HepG2 (cell line): ENCODE data around the gene GAS6. TPM values are rescaled to one million over a fixed set of nuclear protein-coding genes. Genes with fewer than 3 reads are reported as not detected.

Experiments
- ARNT ChIP-seq: fragments of 450-650 bp; IDR thresholded peaks from 2 replicates; pipeline ENCODE4 v1.6.1; 2017
- BRD4 ChIP-seq: sonication (generic); formaldehyde crosslinking; IDR thresholded peaks from 2 replicates; pipeline ENCODE4 v1.4.0; 2020; ENCODE audit warnings: missing genetic modification reagents
- IRF2 ChIP-seq: IDR thresholded peaks from 2 replicates; pipeline ENCODE4 v1.6.1; 2018; ENCODE audit warnings: missing genetic modification reagents, missing compliant biosample characterization
- KMT2A ChIP-seq: sonication (generic); formaldehyde crosslinking; IDR thresholded peaks from 2 replicates; pipeline ENCODE4 v1.4.0; 2020; ENCODE audit warnings: missing genetic modification reagents
- KMT2B ChIP-seq: IDR thresholded peaks from 2 replicates; pipeline ENCODE4 v1.6.1; 2016; ENCODE audit warnings: missing genetic modification reagents, missing compliant biosample characterization
- MYNN ChIP-seq: sonication (generic); formaldehyde crosslinking; IDR thresholded peaks from 2 replicates; pipeline ENCODE4 v1.4.0; 2020; ENCODE audit warnings: mild to moderate bottlenecking, low read depth, missing genetic modification reagents
- NAIF1 ChIP-seq: sonication (generic); formaldehyde crosslinking; IDR thresholded peaks from 2 replicates; pipeline ENCODE4 v1.5.0; 2020; ENCODE audit warnings: mild to moderate bottlenecking, missing genetic modification reagents, borderline replicate concordance
- RAD51 ChIP-seq: fragments of 450-650 bp; IDR thresholded peaks from 2 replicates; pipeline ENCODE4 v1.6.1; 2016; ENCODE audit warnings: borderline replicate concordance
- SMYD3 ChIP-seq: sonication (generic); formaldehyde crosslinking; IDR thresholded peaks from 2 replicates; pipeline ENCODE4 v1.8.1; 2023; ENCODE audit warnings: mild to moderate bottlenecking, missing genetic modification reagents
- STAG1 ChIP-seq: sonication (generic); formaldehyde crosslinking; IDR thresholded peaks from 2 replicates; pipeline ENCODE4 v1.4.0; 2020; ENCODE audit warnings: missing genetic modification reagents
- TP53 ChIP-seq: sonication (generic); formaldehyde crosslinking; conservative IDR thresholded peaks from 2 replicates; pipeline ENCODE4 v1.4.0; 2020; ENCODE audit warnings: missing genetic modification reagents
- ZBTB14 ChIP-seq: sonication (generic); formaldehyde crosslinking; IDR thresholded peaks from 2 replicates; pipeline ENCODE4 v1.4.0; 2020; ENCODE audit warnings: missing genetic modification reagents
- ZFP36L1 ChIP-seq: sonication (generic); formaldehyde crosslinking; IDR thresholded peaks from 2 replicates; pipeline ENCODE4 v1.8.0; 2022; ENCODE audit warnings: mild to moderate bottlenecking, missing genetic modification reagents, moderate library complexity
- ZNF253 ChIP-seq: sonication (generic); formaldehyde crosslinking; IDR thresholded peaks from 2 replicates; pipeline ENCODE4 v1.8.0; 2022; ENCODE audit warnings: mild to moderate bottlenecking, missing genetic modification reagents, borderline replicate concordance
- ZNF446 ChIP-seq: sonication (generic); formaldehyde crosslinking; IDR thresholded peaks from 2 replicates; pipeline ENCODE4 v1.5.0; 2020; ENCODE audit warnings: mild to moderate bottlenecking, missing genetic modification reagents
- ZNF550 ChIP-seq: sonication (generic); formaldehyde crosslinking; IDR thresholded peaks from 2 replicates; pipeline ENCODE4 v1.4.0; 2020; ENCODE audit warnings: mild to moderate bottlenecking, missing genetic modification reagents, borderline replicate concordance
- ZNF740 ChIP-seq: sonication (generic); formaldehyde crosslinking; IDR thresholded peaks from 2 replicates; pipeline ENCODE4 v1.4.0; 2020; ENCODE audit warnings: missing genetic modification reagents
- polyA plus RNA-seq, 8 experiments: library from polyadenylated mRNA; depleted of rRNA in 3 of 8; stranded (reverse) in 7 of 8; unstranded in 1 of 8; fragments of >200 nt; fragmentation: Illumina TruSeq in 4 of 8; extraction: Trizol in 4 of 8; gene quantifications; 2 replicates each; pipeline versions ENCODE4 v1.2.1 to v1.2.3, GENCODE V29; 2011 to 2016; ENCODE audit warnings: low read depth in 4 of 8, missing spikeins in 1 of 8, mixed read lengths in 1 of 8; ENCODE audit not compliant: insufficient read depth in 1 of 8
- total RNA-seq, 5 experiments: library from RNA; depleted of rRNA; stranded (reverse); fragments of >200 nt; fragmentation: Illumina TruSeq; extraction: Trizol; gene quantifications; 2 replicates each; pipeline ENCODE4 v1.2.3, GENCODE V29; 2016; ENCODE audit warnings: low read depth in 1 of 5

The GAS6 gene
- total and polyA plus RNA-seq, 2 of the 13 experiments (the other 11 are each of a cell fraction or from before 2014, with no cell fraction given) = 0.09 to 0.24 TPM

GRCh38 chr13:113777311-113778260 is 86.3 kb downstream of the GAS6 start (continued):
- TF ChIP-seq ZNF550 (CRISPR knock-in tag) (no peak), RAD51 (peak; percentile 39; the same call in 1 of the 2 replicates), ZFP36L1 (CRISPR knock-in tag) (no peak), TP53 (CRISPR knock-in tag) (no peak), ZNF446 (no peak), ZBTB14 (no peak), ZNF253 (no peak), BRD4 (CRISPR knock-in tag) (no peak), SMYD3 (CRISPR knock-in tag) (no peak), KMT2B (CRISPR knock-in tag) (no peak), IRF2 (CRISPR knock-in tag) (no peak), MYNN (CRISPR knock-in tag) (no peak), KMT2A (CRISPR knock-in tag) (no peak), ZNF740 (no peak), ARNT (no peak), STAG1 (CRISPR knock-in tag) (no peak), NAIF1 (CRISPR knock-in tag) (no peak)
